Mesenchymal stem cell (in vitro differentiated cells and primary cell): ENCODE results near the gene CD300A. TPM values are rescaled to one million over a fixed set of nuclear protein-coding genes. Genes with fewer than 3 reads are reported as not detected.

Experiments used
- DNase-seq: peaks from one replicate; pipeline ENCODE4 v3.0.0-alpha.2; 2013
- H2AFZ ChIP-seq: one replicate; pipeline ENCODE4 v1.6.1; 2013; ENCODE audit warnings: low read depth, mild to moderate bottlenecking, control low read depth, inconsistent platforms, low read length, moderate library complexity
- H2AK5ac ChIP-seq: 2 replicates; pipeline ENCODE4 v1.6.1; 2013; ENCODE audit warnings: low read length, moderate library complexity, mild to moderate bottlenecking, inconsistent platforms; ENCODE audit not compliant: severe bottlenecking
- H2BK120ac ChIP-seq: one replicate; pipeline ENCODE4 v1.6.1; 2013; ENCODE audit warnings: low read depth, mild to moderate bottlenecking, inconsistent platforms, low read length, moderate library complexity
- H2BK12ac ChIP-seq, 2 experiments: one replicate each; pipeline ENCODE4 v1.6.1; 2013; ENCODE audit warnings: inconsistent platforms in 2 of 2, low read length in 2 of 2, mild to moderate bottlenecking in 2 of 2, moderate library complexity in 2 of 2, control low read depth in 1 of 2
- H2BK15ac ChIP-seq: one replicate; pipeline ENCODE4 v1.6.1; 2013; ENCODE audit warnings: mild to moderate bottlenecking, low read depth, inconsistent platforms; ENCODE audit not compliant: poor library complexity, severe bottlenecking
- H2BK5ac ChIP-seq: 2 replicates; pipeline ENCODE4 v1.6.1; 2013; ENCODE audit warnings: low read depth, mild to moderate bottlenecking, low read length, control low read depth, inconsistent platforms; ENCODE audit not compliant: poor library complexity, severe bottlenecking
- H3K14ac ChIP-seq, 2 experiments: one replicate each; pipeline ENCODE4 v1.6.1; 2013; ENCODE audit warnings: inconsistent platforms in 2 of 2, low read length in 2 of 2, control low read depth in 1 of 2, mild to moderate bottlenecking in 1 of 2, moderate library complexity in 1 of 2
- H3K18ac ChIP-seq, 2 experiments: one replicate each; pipeline ENCODE4 v1.6.1; 2013; ENCODE audit warnings: inconsistent platforms in 2 of 2, low read length in 2 of 2, control low read depth in 1 of 2, low read depth in 1 of 2, mild to moderate bottlenecking in 1 of 2
- H3K23ac ChIP-seq, 2 experiments: one replicate each; pipeline ENCODE4 v1.6.1; 2013; ENCODE audit warnings: inconsistent platforms in 2 of 2, low read length in 2 of 2, mild to moderate bottlenecking in 2 of 2, moderate library complexity in 2 of 2, control low read depth in 1 of 2
- H3K27ac ChIP-seq: 2 replicates; pipeline ENCODE4 v1.5.1; 2013; ENCODE audit warnings: mild to moderate bottlenecking, moderate library complexity, low read length, control low read depth, inconsistent platforms; ENCODE audit not compliant: poor library complexity, severe bottlenecking
- H3K27me3 ChIP-seq, 2 experiments: 2 replicates each; pipeline versions ENCODE4 v1.6.1 to v1.7.0; 2013; ENCODE audit warnings: low read length in 2 of 2, mild to moderate bottlenecking in 2 of 2, moderate library complexity in 2 of 2, control low read depth in 1 of 2, inconsistent platforms in 1 of 2; ENCODE audit not compliant: control insufficient read depth in 1 of 2, insufficient read depth in 1 of 2
- H3K36me3 ChIP-seq, 2 experiments: 2 replicates each; pipeline versions ENCODE4 v1.6.1 to v1.7.0; 2013; ENCODE audit warnings: low read length in 2 of 2, control low read depth in 1 of 2, inconsistent platforms in 1 of 2, low read depth in 1 of 2, mild to moderate bottlenecking in 1 of 2; ENCODE audit not compliant: insufficient read depth in 2 of 2, control insufficient read depth in 1 of 2
- H3K4ac ChIP-seq, 2 experiments: one replicate each; pipeline ENCODE4 v1.6.1; 2013; ENCODE audit warnings: inconsistent platforms in 2 of 2, low read length in 2 of 2, mild to moderate bottlenecking in 2 of 2, moderate library complexity in 2 of 2, control low read depth in 1 of 2, low read depth in 1 of 2
- H3K4me1 ChIP-seq: 2 replicates; pipeline ENCODE4 v1.6.1; 2013; ENCODE audit warnings: low read depth, low read length, control low read depth; ENCODE audit not compliant: control insufficient read depth, insufficient read depth
- H3K4me2 ChIP-seq: 2 replicates; pipeline ENCODE4 v1.6.1; 2013; ENCODE audit warnings: low read length, mild to moderate bottlenecking, inconsistent platforms; ENCODE audit not compliant: poor library complexity, severe bottlenecking
- H3K4me3 ChIP-seq, 2 experiments: 2 replicates each; pipeline versions ENCODE4 v1.5.1 to v1.7.0; 2013; ENCODE audit warnings: low read length in 2 of 2, mild to moderate bottlenecking in 2 of 2, control low read depth in 1 of 2, low read depth in 1 of 2; ENCODE audit not compliant: insufficient read depth in 1 of 2
- H3K79me1 ChIP-seq: replicated peaks from 2 replicates; pipeline ENCODE4 v1.6.1; 2013; ENCODE audit warnings: mild to moderate bottlenecking, control low read depth, low read length, inconsistent platforms; ENCODE audit not compliant: poor library complexity, severe bottlenecking
- H3K9ac ChIP-seq: 2 replicates; pipeline ENCODE4 v1.7.0; 2013; ENCODE audit warnings: mild to moderate bottlenecking, low read length, moderate library complexity
- H3K9me3 ChIP-seq: 2 replicates; pipeline ENCODE4 v1.7.0; 2013; ENCODE audit warnings: mild to moderate bottlenecking, low read length; ENCODE audit not compliant: control insufficient read depth
- H4K8ac ChIP-seq: one replicate; pipeline ENCODE4 v1.6.1; 2013; ENCODE audit warnings: inconsistent platforms, mild to moderate bottlenecking, low read length, moderate library complexity
- H4K91ac ChIP-seq: one replicate; pipeline ENCODE4 v1.6.1; 2013; ENCODE audit warnings: mild to moderate bottlenecking, low read length, inconsistent platforms
- WGBS: methylation state at CpG from one replicate; pipeline ENCODE4 v1.1.7; 2013; ENCODE audit warnings: mixed read lengths; 5-methylcytosine and 5-hydroxymethylcytosine counted together
- small RNA-seq: library from polyadenylated mRNA; stranded (forward); fragments of <200 nt; extraction: miRNeasy Mini kit (QIAGEN cat#:217004); gene quantifications from one replicate; pipeline ENCODE3, GENCODE V24; 2013; ENCODE audit warnings: low read depth

The CD300A gene

DNA sequence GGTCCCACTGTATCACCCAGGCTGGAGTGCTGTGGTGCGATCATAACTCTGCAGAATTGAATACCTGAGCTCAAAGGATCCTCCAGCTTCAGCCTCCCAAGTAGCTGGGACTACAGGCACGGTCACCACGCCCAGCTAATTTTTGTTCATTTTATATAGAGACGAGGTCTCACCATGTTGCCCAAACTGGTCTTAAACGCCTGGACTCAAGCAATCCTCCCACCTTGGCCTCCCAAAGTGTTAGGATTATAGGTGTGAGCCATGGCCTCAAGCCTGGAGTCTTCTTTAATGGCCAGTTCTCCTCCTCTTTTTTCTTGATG lies 64.4 kb downstream of the CD300A start:
- peaks cover 5% of the 10 kb centered on the region for H3K9me3 ChIP-seq
- no peak overlapping the region for H3K4me2 ChIP-seq
- H3K4ac ChIP-seq, result no peak overlapping the region
- WGBS, result 60% methylated on average over 5 of the region's 5 CpGs
- H3K23ac ChIP-seq, result no peak overlapping the region
- no peak overlapping the region for H4K91ac ChIP-seq
- no peak overlapping the region for H2BK5ac ChIP-seq
- no peak overlapping the region for H3K4me3 ChIP-seq
- H2AFZ ChIP-seq, result no peak overlapping the region
- no peaks in the 10 kb centered on the region for H3K79me1 ChIP-seq
- H3K18ac ChIP-seq, result no peak overlapping the region
- H2BK15ac ChIP-seq, result no peak overlapping the region
- no peaks in the 10 kb centered on the region for H3K36me3 ChIP-seq
- no peak overlapping the region for H2AK5ac ChIP-seq
- H2BK120ac ChIP-seq, result no peak overlapping the region
- no peak overlapping the region for H3K27ac ChIP-seq
- no peaks in the 10 kb centered on the region for H3K4me1 ChIP-seq
- H3K27me3 ChIP-seq, result peaks cover 0 to 38% of the 10 kb centered on the region in 2 experiments
- no peak overlapping the region for H3K9ac ChIP-seq
- no peak overlapping the region for H3K14ac ChIP-seq
- no peak overlapping the region for H2BK12ac ChIP-seq
- no peak overlapping the region for H4K8ac ChIP-seq
- no peak for DNase-seq

DNA sequence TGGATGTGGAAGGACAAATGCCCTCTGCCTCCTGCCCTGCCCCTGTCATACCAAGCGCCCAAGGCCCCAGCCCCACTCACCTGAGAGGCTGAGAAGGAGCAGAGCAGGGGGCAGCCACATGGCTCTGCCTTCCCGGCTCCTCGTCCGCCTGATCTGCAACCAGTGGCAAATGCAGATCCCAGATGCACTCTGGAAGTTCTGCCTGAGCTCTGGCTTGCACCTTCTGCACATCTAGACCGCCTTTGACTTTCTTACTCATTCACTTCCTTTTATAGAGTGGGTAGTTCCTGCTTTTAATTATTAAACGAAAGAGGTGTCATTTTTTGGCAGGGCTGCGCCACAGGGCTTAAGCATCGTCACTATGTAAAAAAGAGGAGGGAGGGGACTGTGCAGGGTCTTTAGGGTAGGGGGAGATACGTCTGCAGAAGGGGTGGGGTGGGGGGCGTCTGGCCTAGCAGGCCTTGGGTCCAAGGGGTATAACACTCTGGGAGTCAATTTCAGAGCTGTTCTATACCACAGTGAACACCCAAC lies 64.9 kb downstream of the CD300A start, which contains the start of gene CD300LB:
TSS of gene CD300LB (minus strand) at position 245 of the 531 bp plus-strand sequence. CDS start at position 120, 125 bp downstream.
- no peak within 1 kb of the TSS for H3K4me3 ChIP-seq
- H3K9me3 ChIP-seq, result peaks cover 5% of the 10 kb centered on the region
- WGBS, result 69% methylated on average over 9 of the region's 10 CpGs
- H2AK5ac ChIP-seq, result no peak within 1 kb of the TSS
- H3K36me3 ChIP-seq, result no peaks in the 10 kb centered on the region
- no peaks in the 10 kb centered on the region for H3K4me1 ChIP-seq
- no peak within 1 kb of the TSS for H3K14ac ChIP-seq
- no peak within 1 kb of the TSS for H3K9ac ChIP-seq
- no peak within 1 kb of the TSS for H2BK120ac ChIP-seq
- no peak within 1 kb of the TSS for H3K18ac ChIP-seq
- H2BK15ac ChIP-seq, result no peak within 1 kb of the TSS
- H3K27ac ChIP-seq, result no peak within 1 kb of the TSS
- H2AFZ ChIP-seq, result no peak within 1 kb of the TSS
- no peak within 1 kb of the TSS for H3K4me2 ChIP-seq
- H4K8ac ChIP-seq, result no peak within 1 kb of the TSS
- no peak for DNase-seq
- H2BK5ac ChIP-seq, result no peak within 1 kb of the TSS
- H3K23ac ChIP-seq, result no peak within 1 kb of the TSS
- H2BK12ac ChIP-seq, result no peak within 1 kb of the TSS
- H3K4ac ChIP-seq, result no peak within 1 kb of the TSS
- H3K79me1 ChIP-seq, result no peaks in the 10 kb centered on the region
- H3K27me3 ChIP-seq, result peaks cover 0 to 41% of the 10 kb centered on the region in 2 experiments
- H4K91ac ChIP-seq, result no peak within 1 kb of the TSS

GRCh38 chr17:74532115-74532514 lies 65.7 kb downstream of the CD300A start:
- peaks cover 4% of the 10 kb centered on the region for H3K9me3 ChIP-seq
- no peak overlapping the region for H3K18ac ChIP-seq
- H3K14ac ChIP-seq, result no peak overlapping the region
- no peaks in the 10 kb centered on the region for H3K4me1 ChIP-seq
- H3K4ac ChIP-seq, result no peak overlapping the region
- no peak overlapping the region for H3K9ac ChIP-seq
- no peak overlapping the region for H2AFZ ChIP-seq
- H2BK15ac ChIP-seq, result no peak overlapping the region
- H4K91ac ChIP-seq, result no peak overlapping the region
- H3K27me3 ChIP-seq, result peaks cover 0 to 45% of the 10 kb centered on the region in 2 experiments
- H2AK5ac ChIP-seq, result no peak overlapping the region
- DNase-seq, result no peak
- H3K36me3 ChIP-seq, result no peaks in the 10 kb centered on the region
- no peak overlapping the region for H2BK120ac ChIP-seq
- H2BK5ac ChIP-seq, result no peak overlapping the region
- WGBS, result 70% methylated on average over 8 of the region's 10 CpGs
- H3K4me2 ChIP-seq, result no peak overlapping the region
- no peak overlapping the region for H3K4me3 ChIP-seq
- H2BK12ac ChIP-seq, result no peak overlapping the region
- H3K79me1 ChIP-seq, result no peaks in the 10 kb centered on the region
- no peak overlapping the region for H3K27ac ChIP-seq
- no peak overlapping the region for H4K8ac ChIP-seq
- H3K23ac ChIP-seq, result no peak overlapping the region

Small RNA genes lying within 50 kb of the gene (small RNA-seq; reads per million reads assigned to genes)
- not detected for gene RNA5SP448
